Testis (tissue), 3 donors: ENCODE measurements around the gene MBNL3. TPM values are rescaled to one million over a fixed set of nuclear protein-coding genes. Genes with fewer than 3 reads are reported as not detected.

Experiments used
- DNase-seq: peaks from one replicate; pipeline ENCODE4 v3.0.0-alpha.2; 2019
- H3K27ac ChIP-seq, 2 donors: fragments of 200-600 bp; sonication (generic); one replicate each; pipeline ENCODE4 v1.5.1; 2019
- H3K27me3 ChIP-seq: fragments of 200-600 bp; sonication (generic); one replicate; pipeline ENCODE4 v1.5.1; 2019
- H3K36me3 ChIP-seq: fragments of 200-600 bp; sonication (generic); one replicate; pipeline ENCODE4 v1.5.1; 2017; ENCODE audit warnings: low read depth; ENCODE audit errors: missing control alignments
- H3K4me1 ChIP-seq: fragments of 200-600 bp; sonication (generic); one replicate; pipeline ENCODE4 v1.5.1; 2019
- H3K4me3 ChIP-seq, 2 donors: fragments of 200-600 bp; sonication (generic); one replicate each; pipeline ENCODE4 v1.5.1; 2017 to 2019
- H3K9me3 ChIP-seq: fragments of 200-600 bp; sonication (generic); one replicate; pipeline ENCODE4 v1.5.1; 2017
- POLR2A ChIP-seq: fragments of 450-650 bp; IDR thresholded peaks from one replicate; pipeline ENCODE4 v1.6.1; 2017; ENCODE audit warnings: antibody characterized with exemption, mild to moderate bottlenecking, moderate library complexity
- WGBS, 2 donors: methylation state at CpG; one replicate each; pipeline ENCODE4 v1.1.5; 2018; 5-methylcytosine and 5-hydroxymethylcytosine counted together
- intact Hi-C: fragments of 100-400 bp; cut with DNase I; formaldehyde crosslinking; loops from one replicate; pipeline ENCODE4 v1.15.1; 2023; ENCODE audit warnings: low total_unique reads
- polyA plus RNA-seq: library from polyadenylated mRNA; stranded (reverse); fragments of 350-450 nt; fragmentation: Illumina TruSeq; extraction: RNeasy Lipid Tissue Mini Kit (QIAGEN cat#74804); gene quantifications from one replicate; pipeline ENCODE4 v1.2.3, GENCODE V29; 2014; ENCODE audit warnings: low read depth, low replicate concordance; ENCODE audit not compliant: insufficient read depth
- total RNA-seq, 2 donors: library from RNA; depleted of rRNA; stranded (reverse); fragments of >200 nt; gene quantifications; one replicate each; pipeline ENCODE4 v1.2.3, GENCODE V29; 2016
- TF ChIP-seq, protein P1 (sequence below), 3 experiments: fragments of 450-650 bp in 2 of 3; fragments of 200-600 bp in 1 of 3; sonication (generic) in 1 of 3; IDR thresholded peaks; one replicate each; pipeline ENCODE4 v1.5.1; 2016 to 2019; ENCODE audit warnings: antibody characterized with exemption in 3 of 3, mild to moderate bottlenecking in 2 of 3, moderate library complexity in 1 of 3

The MBNL3 gene
- total and polyA plus RNA-seq, 3 donors from 2014 or later: 86.5 to 319 (median 175) TPM

DNA sequence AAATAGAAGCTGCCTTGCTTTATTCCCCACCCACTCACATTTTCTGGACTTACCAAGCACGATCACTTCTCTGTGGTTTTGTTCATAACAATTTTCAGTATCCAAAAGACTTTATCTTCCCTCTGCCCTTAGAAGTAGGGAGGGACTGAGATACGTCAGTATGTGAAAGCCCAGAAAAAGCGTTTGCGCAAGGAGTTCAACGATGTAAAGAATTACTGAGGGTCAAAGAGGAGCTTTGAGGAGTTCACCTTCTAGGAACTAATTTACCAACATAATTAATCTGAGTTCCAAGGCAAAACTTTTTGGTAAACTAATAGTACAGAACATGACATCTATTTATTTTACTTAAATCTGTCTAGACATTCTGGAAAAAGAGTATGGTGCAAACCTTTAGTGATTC lies 84.6 kb downstream of the MBNL3 start:
- no peak for TF ChIP-seq POLR2A
- TF ChIP-seq, protein P1, sequence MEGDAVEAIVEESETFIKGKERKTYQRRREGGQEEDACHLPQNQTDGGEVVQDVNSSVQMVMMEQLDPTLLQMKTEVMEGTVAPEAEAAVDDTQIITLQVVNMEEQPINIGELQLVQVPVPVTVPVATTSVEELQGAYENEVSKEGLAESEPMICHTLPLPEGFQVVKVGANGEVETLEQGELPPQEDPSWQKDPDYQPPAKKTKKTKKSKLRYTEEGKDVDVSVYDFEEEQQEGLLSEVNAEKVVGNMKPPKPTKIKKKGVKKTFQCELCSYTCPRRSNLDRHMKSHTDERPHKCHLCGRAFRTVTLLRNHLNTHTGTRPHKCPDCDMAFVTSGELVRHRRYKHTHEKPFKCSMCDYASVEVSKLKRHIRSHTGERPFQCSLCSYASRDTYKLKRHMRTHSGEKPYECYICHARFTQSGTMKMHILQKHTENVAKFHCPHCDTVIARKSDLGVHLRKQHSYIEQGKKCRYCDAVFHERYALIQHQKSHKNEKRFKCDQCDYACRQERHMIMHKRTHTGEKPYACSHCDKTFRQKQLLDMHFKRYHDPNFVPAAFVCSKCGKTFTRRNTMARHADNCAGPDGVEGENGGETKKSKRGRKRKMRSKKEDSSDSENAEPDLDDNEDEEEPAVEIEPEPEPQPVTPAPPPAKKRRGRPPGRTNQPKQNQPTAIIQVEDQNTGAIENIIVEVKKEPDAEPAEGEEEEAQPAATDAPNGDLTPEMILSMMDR (IDR thresholded peaks at IDR 0.05): no peak
- H3K36me3 ChIP-seq: no peaks in the 10 kb centered on the region
- H3K27me3 ChIP-seq: no peaks in the 10 kb centered on the region
- H3K4me3 ChIP-seq: no peak overlapping the region
- intact Hi-C loops: no loop called here
- 52 to 77% methylated on average over 5 of the region's 5 CpGs for WGBS, 2 donors
- no peak for DNase-seq
- no peaks in the 10 kb centered on the region for H3K4me1 ChIP-seq
- H3K9me3 ChIP-seq: no peaks in the 10 kb centered on the region
- H3K27ac ChIP-seq: no peak overlapping the region

DNA sequence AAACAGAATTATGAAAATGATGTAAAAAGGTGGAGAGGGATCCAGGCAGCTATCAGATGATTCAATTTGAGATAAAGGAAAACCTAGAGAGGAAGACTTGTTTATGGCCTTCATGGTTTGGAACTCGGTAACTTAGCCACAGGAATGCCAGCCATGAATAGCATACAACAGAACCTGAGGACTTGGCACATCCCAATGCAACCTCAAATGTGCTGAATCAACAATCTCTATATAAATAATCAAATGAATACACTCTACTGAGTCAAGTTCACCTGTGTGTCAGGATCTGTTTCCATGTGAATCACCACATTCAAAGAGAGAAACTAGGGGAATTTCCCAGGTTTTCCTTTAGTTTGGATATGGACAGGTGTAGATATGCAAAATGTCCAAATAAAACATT lies 86.9 kb downstream of the MBNL3 start:
- TF ChIP-seq POLR2A: no peak
- TF ChIP-seq, protein P1 (IDR thresholded peaks at IDR 0.05): no peak
- Histone ChIP-seq H3K27ac (no peak overlapping the region), H3K27me3 (no peaks in the 10 kb centered on the region), H3K4me3 (no peak overlapping the region), H3K36me3 (no peaks in the 10 kb centered on the region), H3K9me3 (no peaks in the 10 kb centered on the region), H3K4me1 (no peaks in the 10 kb centered on the region)
- 50 to 90% methylated on average over 1 of the region's 1 CpG for WGBS, 2 donors
- no peak for DNase-seq
- intact Hi-C loops: no loop called here

DNA sequence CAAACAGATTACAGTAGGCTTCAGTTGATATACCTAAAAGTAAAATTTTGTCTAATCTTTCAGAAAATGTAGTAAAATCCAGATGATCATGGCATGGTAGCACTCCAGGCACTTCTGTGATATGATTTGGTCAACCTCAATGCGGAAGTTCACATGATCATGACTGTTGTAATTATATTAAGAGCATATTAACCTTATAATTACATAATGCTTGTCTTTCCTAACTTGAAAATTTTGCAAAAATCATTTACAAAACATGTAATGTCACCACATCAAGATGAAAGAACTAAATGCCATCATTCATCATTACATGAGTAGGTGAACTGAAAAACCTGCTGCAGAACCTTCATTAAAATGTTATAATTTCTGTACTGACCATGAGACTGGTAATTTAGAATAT lies 88.1 kb downstream of the MBNL3 start:
- Histone ChIP-seq H3K36me3 (no peaks in the 10 kb centered on the region), H3K4me3 (no peak overlapping the region), H3K27ac (no peak overlapping the region), H3K4me1 (no peaks in the 10 kb centered on the region), H3K9me3 (no peaks in the 10 kb centered on the region), H3K27me3 (no peaks in the 10 kb centered on the region)
- WGBS, 2 donors: 96 to 100% methylated on average over 1 of the region's 1 CpG
- intact Hi-C loops: no loop called here
- no peak for TF ChIP-seq POLR2A
- TF ChIP-seq, protein P1 (IDR thresholded peaks at IDR 0.05): no peak
- no peak for DNase-seq

DNA sequence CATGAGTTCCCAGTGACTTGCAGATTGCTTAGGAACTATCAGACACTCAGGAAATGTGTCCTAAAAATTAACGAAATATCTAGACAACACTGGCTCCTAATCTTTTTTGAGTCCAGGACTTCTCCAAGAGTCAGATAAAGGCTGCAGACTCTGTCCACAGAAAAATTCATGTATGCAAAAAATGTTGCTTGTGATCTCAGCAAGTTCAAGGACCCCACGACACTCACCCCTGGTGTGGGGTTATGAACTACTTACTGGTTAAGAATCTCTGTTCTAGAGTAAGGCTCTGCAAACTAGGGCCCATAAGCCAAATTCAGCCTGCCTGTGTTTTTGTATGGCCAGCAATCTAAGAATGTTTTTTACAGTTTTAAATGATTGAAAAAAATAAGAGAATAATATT lies 93.2 kb downstream of the MBNL3 start:
- Histone ChIP-seq H3K27me3 (no peaks in the 10 kb centered on the region), H3K9me3 (no peaks in the 10 kb centered on the region), H3K4me3 (no peak overlapping the region), H3K27ac (no peak overlapping the region), H3K4me1 (no peaks in the 10 kb centered on the region), H3K36me3 (no peaks in the 10 kb centered on the region)
- TF ChIP-seq, protein P1 (IDR thresholded peaks at IDR 0.05): no peak
- TF ChIP-seq POLR2A: no peak
- no peak for DNase-seq
- 30% methylated on average over 2 of the region's 2 CpGs for WGBS, 2 donors
- intact Hi-C loops: no loop called here

DNA sequence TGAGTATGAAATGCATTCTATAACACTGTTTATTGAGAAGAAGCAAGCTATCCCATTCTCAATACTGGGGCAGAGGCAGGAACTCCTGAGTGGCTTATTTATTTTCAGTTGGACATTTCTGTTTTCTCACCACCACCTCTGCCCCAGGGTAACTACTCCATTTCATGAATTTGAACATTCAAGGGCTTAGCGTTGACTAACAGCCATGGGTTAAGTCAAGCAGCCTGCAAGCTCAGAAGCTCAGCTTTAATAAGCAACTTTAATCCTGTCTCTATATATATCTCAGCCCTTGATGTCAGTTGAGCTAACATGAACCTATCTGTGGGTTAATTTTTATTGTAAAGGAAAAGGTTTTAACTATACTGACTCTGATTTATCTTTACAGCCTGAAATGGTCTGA lies 93.8 kb downstream of the MBNL3 start:
- DNase-seq: no peak
- Histone ChIP-seq H3K4me3 (no peak overlapping the region), H3K4me1 (no peaks in the 10 kb centered on the region), H3K9me3 (no peaks in the 10 kb centered on the region), H3K36me3 (no peaks in the 10 kb centered on the region), H3K27me3 (no peaks in the 10 kb centered on the region), H3K27ac (no peak overlapping the region)
- WGBS, 2 donors: 75 to 82% methylated on average over 1 of the region's 1 CpG
- TF ChIP-seq, protein P1 (IDR thresholded peaks at IDR 0.05): no peak
- no peak for TF ChIP-seq POLR2A
- intact Hi-C loops: no loop called here
